Activated CD4-positive, CD25-positive, alpha-beta regulatory T cell treated with anti-CD3 and anti-CD28 coated beads, Interleukin-2, amount 50 U/mL, for 24 hours (primary cell): ENCODE data around the gene RABGAP1.

Source experiments
- ATAC-seq, 2 donors: fragments of 150-1000 bp; cut with Tn5 transposase; one replicate each; pipeline ENCODE4 v1.10.0; 2021; ENCODE audit warnings: mild to moderate bottlenecking in 1 of 2, moderate library complexity in 1 of 2

RABGAP1 gene

GRCh38 chr9:123115146-123115913, 174.5 kb downstream of the RABGAP1 start:
- ATAC-seq: no peak

DNA sequence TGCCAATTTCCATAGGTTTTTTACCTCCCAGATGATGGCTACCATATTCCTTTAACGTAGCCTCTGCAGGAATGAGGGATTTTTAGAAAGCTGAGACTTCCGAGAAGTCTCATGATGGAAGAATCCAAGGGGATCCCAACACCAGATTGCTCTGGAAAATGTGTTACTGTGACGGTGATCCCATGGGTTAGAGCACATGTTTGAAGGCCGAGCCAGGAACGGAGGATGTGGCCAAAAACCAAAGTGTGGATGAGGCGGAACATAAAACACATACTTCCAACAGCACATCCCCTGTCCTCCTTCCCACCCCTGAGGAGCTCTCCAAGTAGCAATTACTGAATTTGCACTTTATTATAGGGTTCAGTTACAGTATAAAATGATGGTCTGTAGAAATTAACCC, 175.2 kb downstream of the RABGAP1 start:
- no peak for ATAC-seq

GRCh38 chr9:123119566-123119965, 178.7 kb downstream of the RABGAP1 start:
- no peak for ATAC-seq

DNA sequence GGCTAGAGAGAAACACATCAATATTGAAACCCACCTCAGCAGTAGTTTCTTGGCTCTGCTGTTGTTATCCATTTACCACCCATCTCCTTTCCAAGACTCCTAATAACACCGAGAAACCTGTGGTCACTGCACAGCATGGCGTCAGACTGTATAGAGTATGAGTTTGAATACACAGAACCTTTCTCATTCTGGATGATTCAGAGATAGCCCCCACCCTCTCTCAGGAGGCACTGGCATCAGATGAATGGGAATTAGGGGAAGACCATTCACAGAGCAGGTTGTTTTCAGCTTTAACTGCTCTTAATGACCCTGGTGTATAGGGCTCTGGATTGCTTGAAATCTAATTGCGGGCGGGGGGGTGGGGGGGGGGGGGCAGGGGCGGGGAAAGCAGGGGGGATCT, 179.3 kb downstream of the RABGAP1 start:
- ATAC-seq: no peak

DNA sequence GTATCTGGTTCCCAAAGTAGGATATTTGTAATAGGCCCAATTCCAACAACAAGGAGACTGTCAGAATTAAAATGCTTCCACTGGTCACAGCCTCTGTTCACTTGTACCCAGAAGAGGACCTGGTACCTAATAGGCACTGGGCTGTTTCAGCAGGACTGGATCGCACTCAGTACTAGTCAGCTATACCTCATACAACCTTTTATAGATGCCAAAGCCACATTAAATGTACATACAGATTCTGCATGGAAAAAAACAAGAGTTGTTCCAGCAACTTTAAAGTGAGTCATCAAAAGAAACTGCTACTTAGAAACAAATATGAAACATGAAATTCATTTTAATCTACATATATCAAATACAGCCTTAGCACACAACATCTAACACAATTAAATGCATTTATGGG, 180.1 kb downstream of the RABGAP1 start:
- no peak for ATAC-seq

DNA sequence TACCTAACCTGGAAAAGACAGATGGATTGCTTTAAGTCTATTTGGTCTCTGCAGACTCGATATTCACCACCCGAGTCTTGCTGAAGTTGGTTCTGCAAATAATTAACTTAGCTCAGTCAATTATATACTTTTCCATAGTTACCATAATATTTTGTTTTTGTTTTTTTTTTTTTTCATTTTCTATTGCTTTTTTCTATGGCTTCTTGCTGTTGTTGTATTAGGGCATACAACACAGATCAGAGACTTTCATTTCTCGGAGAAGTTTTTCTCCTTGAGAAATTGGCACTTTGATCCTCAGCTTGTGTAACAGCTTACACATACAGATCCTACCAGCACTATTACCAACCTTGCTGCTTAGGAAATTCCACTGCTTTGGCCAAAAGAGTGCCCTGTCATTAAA, 180.6 kb downstream of the RABGAP1 start:
- ATAC-seq: no peak

- no peak for ATAC-seq
These were observed 186.8 kb downstream of the RABGAP1 start for GRCh38 chr9:123127512-123128075.

- no peak for ATAC-seq
These were observed 187.8 kb downstream of the RABGAP1 start for GRCh38 chr9:123128591-123128990.

GRCh38 chr9:123129423-123129822, 188.6 kb downstream of the RABGAP1 start:
- ATAC-seq: no peak

DNA sequence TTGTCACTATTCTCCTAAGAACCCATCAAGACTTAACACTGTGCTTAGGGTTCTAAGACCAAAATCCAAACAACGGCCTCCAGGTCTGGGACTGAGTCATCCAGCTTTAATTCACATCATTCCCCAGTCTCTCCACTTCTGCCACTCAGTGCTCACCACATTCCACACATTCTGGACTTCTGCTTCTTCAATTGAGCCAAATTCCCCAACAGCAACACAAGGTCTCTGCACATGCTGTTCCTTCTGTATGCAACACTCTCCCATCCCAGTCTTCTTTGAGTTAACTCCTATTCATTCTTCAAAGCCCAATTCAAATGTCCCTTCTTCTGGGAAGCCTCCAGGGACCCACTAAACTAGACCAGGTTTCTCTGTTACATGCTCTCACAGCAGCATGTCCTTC, 190.4 kb downstream of the RABGAP1 start:
- ATAC-seq: no peak

DNA sequence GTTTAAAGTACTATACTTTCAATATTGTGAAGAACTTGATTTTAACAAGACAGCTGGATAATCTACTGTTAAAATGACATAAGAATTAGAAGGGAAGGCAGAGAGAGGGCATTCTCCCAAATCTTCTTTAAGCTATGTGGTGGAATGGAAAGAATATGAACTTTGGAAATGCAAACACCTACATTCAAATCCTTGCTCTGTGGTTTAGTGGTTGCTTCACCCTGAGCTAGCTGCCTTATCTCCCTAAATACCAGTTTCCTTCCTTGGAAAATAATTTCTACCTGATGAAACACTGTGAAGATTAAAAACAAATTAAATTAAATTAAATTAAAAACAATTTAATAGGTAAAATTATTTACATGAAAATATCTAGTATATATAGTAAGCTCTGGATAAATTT, 191.2 kb downstream of the RABGAP1 start:
- ATAC-seq: no peak

DNA sequence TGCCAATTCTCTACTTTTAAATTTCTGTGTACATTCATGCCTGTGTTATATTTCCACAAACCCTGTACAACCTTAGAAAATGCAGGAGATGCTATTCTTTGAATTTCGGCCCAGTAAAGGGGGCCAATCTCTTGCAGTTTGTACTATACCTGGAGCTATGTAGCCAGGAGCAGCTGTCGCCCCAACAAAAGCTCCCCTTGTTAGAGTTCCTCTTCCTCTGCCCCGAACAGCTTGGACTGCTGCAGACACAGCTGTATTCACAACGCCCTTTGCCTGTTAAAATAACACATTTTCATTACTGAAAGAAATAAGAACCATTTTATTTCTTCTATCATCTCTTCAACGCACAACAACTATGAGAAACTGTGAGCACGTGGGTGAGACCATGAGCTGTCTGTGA, 191.9 kb downstream of the RABGAP1 start:
- no peak for ATAC-seq

GRCh38 chr9:123135430-123135829, 194.6 kb downstream of the RABGAP1 start:
- ATAC-seq: no peak

DNA sequence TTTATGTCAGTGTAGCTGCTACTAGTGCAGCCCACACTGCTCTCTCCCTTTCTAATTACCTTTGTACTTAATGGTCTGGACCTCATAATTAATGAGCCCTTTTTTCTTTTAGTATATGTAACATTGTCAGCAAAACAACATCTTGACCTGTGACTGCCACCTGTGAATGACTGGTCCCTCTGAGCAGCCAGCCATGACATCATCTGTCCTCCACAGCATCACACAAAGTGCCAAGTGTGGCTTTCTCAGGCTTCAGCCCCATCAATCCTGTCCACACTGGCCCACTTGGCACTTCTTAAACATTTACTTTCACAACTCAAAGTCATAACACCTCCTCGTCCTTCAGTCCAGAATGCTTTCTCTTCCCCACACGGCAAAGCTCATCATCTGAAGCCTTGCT, 197.3 kb downstream of the RABGAP1 start:
- ATAC-seq: no peak

GRCh38 chr9:123149067-123149466, 208.2 kb downstream of the RABGAP1 start:
- ATAC-seq: no peak

DNA sequence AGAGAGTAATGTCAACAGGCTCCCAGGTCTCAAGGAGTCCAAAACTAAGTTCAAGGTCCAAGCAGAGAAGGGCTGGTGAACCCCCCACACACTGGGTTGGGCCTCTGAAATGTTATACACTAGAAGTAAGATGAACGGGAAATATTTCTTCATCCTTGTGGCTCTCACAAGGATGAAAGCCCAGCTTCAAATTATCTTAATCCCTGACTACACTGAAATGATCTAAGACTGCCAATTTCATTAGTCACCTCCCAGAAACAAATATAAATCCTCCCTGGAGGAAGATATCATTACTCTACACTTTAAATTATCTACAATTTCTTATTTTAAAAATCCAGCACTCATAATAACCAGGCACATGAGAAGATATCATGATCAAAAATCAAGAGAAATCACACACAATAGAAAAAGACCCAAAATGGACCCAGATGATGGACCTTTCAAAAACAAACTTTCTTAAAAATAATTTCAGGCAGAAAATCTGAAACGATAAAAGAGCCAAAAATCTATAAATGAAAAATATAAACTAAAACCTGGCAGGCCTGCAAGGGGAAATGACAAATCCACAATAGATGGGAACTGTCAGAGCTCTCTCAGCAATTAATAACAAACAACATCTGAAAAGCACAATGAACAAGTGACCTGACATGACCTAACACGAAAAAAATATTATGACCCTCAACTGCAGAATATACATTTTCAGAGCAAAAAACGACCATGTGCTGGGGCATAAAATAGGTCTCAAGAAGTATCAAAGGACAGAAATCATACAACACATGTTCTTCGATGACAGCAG, 210.1 kb downstream of the RABGAP1 start:
- no peak for ATAC-seq
